Left ventricle myocardium inferior (tissue), 1 donor: ENCODE results near the gene SCLT1. TPM values are rescaled to one million over a fixed set of nuclear protein-coding genes. Genes with fewer than 3 reads are reported as not detected.

Experiments used
- DNase-seq: peaks from one replicate; pipeline ENCODE4 v3.0.0-alpha.2; 2020
- H3K27ac ChIP-seq: fragments of 200-600 bp; replicated peaks from 2 replicates; pipeline ENCODE4 v1.8.0; 2021
- H3K27me3 ChIP-seq: fragments of 200-600 bp; 2 replicates; pipeline ENCODE4 v1.8.0; 2021; ENCODE audit warnings: low read depth
- H3K36me3 ChIP-seq: fragments of 200-600 bp; 2 replicates; pipeline ENCODE4 v1.8.0; 2021
- H3K4me1 ChIP-seq: fragments of 200-600 bp; 2 replicates; pipeline ENCODE4 v1.8.0; 2021
- H3K4me3 ChIP-seq: fragments of 200-600 bp; 2 replicates; pipeline ENCODE4 v1.8.0; 2021; ENCODE audit warnings: mild to moderate bottlenecking, moderate library complexity
- H3K9me3 ChIP-seq: fragments of 200-600 bp; replicated peaks from 2 replicates; pipeline ENCODE4 v1.8.0; 2021
- intact Hi-C: fragments of 100-400 bp; cut with micrococcal nuclease; formaldehyde crosslinking; loops from one replicate; pipeline ENCODE4 v1.11.0; 2022
- total RNA-seq: library from RNA; stranded (reverse); fragmentation: NEBNext Ultra II Directional; extraction: Animal tissue kit (Norgen Biotek cat#: 25700); gene quantifications from one replicate; pipeline ENCODE4 v1.2.1, GENCODE V29; 2021
- TF ChIP-seq, protein P1 (sequence below): fragments of 200-600 bp; IDR thresholded peaks from 2 replicates; pipeline ENCODE4 v1.8.0; 2021; ENCODE audit warnings: antibody characterized with exemption, mild to moderate bottlenecking, borderline replicate concordance
- donor health status: DM: no; HTN: yes; CAD: no; lungs with severe emphysema.

The SCLT1 gene
- total RNA-seq, 1 donor from 2014 or later: 10.3 TPM

DNA sequence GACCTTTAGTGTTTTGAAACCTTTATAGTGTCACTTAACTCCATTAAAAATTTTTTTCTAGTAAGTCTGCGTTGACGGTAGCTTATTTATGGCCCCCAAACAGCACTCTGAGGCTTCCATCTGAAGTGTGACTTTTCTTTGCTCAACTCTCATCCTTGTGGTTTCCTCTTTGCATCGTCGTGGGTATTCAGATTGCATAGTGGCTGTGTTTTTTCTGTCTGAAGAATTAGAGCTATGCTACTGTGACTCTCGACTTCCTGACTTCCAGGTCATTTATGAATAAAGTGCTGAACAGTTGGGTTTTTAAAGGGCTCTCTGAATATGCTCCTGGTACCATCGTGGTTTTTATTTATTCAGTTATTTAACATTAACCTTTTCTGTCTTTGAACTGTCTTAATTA lies 238.9 kb downstream of the SCLT1 start:
- no peak overlapping the region for H3K27ac ChIP-seq
- no peaks in the 10 kb centered on the region for H3K27me3 ChIP-seq
- H3K9me3 ChIP-seq: no peaks in the 10 kb centered on the region
- TF ChIP-seq, protein P1, sequence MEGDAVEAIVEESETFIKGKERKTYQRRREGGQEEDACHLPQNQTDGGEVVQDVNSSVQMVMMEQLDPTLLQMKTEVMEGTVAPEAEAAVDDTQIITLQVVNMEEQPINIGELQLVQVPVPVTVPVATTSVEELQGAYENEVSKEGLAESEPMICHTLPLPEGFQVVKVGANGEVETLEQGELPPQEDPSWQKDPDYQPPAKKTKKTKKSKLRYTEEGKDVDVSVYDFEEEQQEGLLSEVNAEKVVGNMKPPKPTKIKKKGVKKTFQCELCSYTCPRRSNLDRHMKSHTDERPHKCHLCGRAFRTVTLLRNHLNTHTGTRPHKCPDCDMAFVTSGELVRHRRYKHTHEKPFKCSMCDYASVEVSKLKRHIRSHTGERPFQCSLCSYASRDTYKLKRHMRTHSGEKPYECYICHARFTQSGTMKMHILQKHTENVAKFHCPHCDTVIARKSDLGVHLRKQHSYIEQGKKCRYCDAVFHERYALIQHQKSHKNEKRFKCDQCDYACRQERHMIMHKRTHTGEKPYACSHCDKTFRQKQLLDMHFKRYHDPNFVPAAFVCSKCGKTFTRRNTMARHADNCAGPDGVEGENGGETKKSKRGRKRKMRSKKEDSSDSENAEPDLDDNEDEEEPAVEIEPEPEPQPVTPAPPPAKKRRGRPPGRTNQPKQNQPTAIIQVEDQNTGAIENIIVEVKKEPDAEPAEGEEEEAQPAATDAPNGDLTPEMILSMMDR: no peak
- DNase-seq: no peak
- intact Hi-C loops: no loop called here
- H3K4me3 ChIP-seq: no peak overlapping the region
- H3K4me1 ChIP-seq: peaks cover 27% of the 10 kb centered on the region
- peaks cover 89% of the 10 kb centered on the region for H3K36me3 ChIP-seq

GRCh38 chr4:128853741-128854140 lies 239.6 kb downstream of the SCLT1 start:
- DNase-seq: no peak
- intact Hi-C loops: no loop called here
- peaks cover 96% of the 10 kb centered on the region for H3K36me3 ChIP-seq
- no peak overlapping the region for H3K4me3 ChIP-seq
- H3K27ac ChIP-seq: no peak overlapping the region
- no peaks in the 10 kb centered on the region for H3K9me3 ChIP-seq
- H3K27me3 ChIP-seq: no peaks in the 10 kb centered on the region
- H3K4me1 ChIP-seq: peaks cover 20% of the 10 kb centered on the region
- TF ChIP-seq, protein P1: no peak

- no peaks in the 10 kb centered on the region for H3K9me3 ChIP-seq
- intact Hi-C loops: no loop called here
- H3K4me3 ChIP-seq: no peak overlapping the region
- H3K36me3 ChIP-seq: peaks cover 100% of the 10 kb centered on the region
- TF ChIP-seq, protein P1: no peak
- no peaks in the 10 kb centered on the region for H3K27me3 ChIP-seq
- H3K27ac ChIP-seq: no peak overlapping the region
- DNase-seq: no peak
- peaks cover 32% of the 10 kb centered on the region for H3K4me1 ChIP-seq
Observed at GRCh38 chr4:128850252-128850651, 243.1 kb downstream of the SCLT1 start.

- Histone ChIP-seq H3K27me3 (no peaks in the 10 kb centered on the region), H3K4me3 (no peak overlapping the region), H3K27ac (no peak overlapping the region), H3K36me3 (peaks cover 94% of the 10 kb centered on the region), H3K4me1 (peaks cover 46% of the 10 kb centered on the region), H3K9me3 (no peaks in the 10 kb centered on the region)
- DNase-seq: no peak
- TF ChIP-seq, protein P1: no peak
- intact Hi-C loops: no loop called here
Observed at GRCh38 chr4:128848461-128848860, 244.9 kb downstream of the SCLT1 start.

DNA sequence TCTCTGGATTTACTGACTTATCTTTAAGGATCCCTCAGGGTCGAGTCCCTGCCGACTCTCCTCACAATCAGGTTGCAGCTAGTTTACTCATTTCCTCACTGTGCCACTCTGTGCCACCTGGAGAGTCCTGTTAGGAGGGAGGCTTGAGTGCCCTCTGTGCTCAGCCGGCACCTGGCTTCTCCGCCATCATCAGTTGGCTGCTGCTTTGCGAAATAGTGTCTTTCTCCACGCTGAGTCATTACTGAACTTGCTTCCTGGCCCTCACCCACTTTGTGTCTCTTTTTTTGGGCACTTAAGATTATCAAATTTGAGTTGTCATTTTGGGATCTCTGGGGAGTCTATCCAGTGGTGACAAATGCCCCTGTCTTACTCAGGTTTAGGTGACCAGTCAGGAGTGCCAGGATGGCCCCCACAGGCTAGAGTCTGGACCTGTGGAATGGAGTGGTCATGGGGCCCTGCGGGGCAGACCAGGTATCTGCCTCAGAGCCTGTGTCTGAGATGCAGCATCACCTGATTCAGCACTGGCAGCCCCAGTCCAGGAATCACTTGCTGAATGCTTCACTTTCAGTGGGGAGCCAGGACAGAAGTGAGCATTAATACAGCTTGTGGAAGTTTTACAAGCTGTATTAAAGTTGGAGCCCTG lies 246.1 kb downstream of the SCLT1 start:
- H3K36me3 ChIP-seq: peaks cover 89% of the 10 kb centered on the region
- H3K27me3 ChIP-seq: no peaks in the 10 kb centered on the region
- H3K27ac ChIP-seq: peak overlapping the region; percentile 72
- TF ChIP-seq, protein P1: no peak
- H3K4me3 ChIP-seq: no peak overlapping the region
- intact Hi-C loops: no loop called here
- H3K9me3 ChIP-seq: no peaks in the 10 kb centered on the region
- H3K4me1 ChIP-seq: peaks cover 59% of the 10 kb centered on the region
- no peak for DNase-seq

DNA sequence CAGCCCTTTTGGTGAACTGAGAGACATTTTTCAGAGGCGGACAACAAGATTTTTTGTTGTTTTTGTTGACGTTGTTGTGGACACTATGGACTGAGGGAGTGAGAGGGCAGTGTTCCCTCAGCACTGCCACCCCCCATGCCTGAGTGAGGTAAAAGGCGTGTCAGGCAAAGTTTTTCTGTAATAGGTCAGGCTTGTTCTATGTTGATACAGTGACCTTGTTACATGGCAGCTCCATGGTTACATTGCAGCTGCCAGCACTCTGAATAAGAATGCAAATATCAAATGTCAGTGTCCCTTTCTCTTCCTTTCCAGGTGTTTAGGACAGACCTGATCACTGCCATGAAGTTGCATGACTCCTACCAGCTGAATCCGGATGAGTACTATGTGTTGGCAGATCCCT lies 247.3 kb downstream of the SCLT1 start:
- DNase-seq: no peak
- Histone ChIP-seq H3K9me3 (no peaks in the 10 kb centered on the region), H3K4me3 (no peak overlapping the region), H3K36me3 (peaks cover 77% of the 10 kb centered on the region), H3K4me1 (peaks cover 70% of the 10 kb centered on the region), H3K27ac (peak overlapping the region; percentile 72), H3K27me3 (no peaks in the 10 kb centered on the region)
- intact Hi-C loops: no loop called here
- TF ChIP-seq, protein P1: no peak
